ENCODE results near the gene NAPSA. TPM values are rescaled to one million over a fixed set of nuclear protein-coding genes. Genes with fewer than 3 reads are reported as not detected.
A peak's percentile ranks its signal among the peaks of the same experiment; 100 is the strongest.

NAPSA gene
- 100 to 1,000 TPM in 1 of 2 donors, 10 to 100 TPM in 1; 90.8 to 166 TPM for total RNA-seq

DNA sequence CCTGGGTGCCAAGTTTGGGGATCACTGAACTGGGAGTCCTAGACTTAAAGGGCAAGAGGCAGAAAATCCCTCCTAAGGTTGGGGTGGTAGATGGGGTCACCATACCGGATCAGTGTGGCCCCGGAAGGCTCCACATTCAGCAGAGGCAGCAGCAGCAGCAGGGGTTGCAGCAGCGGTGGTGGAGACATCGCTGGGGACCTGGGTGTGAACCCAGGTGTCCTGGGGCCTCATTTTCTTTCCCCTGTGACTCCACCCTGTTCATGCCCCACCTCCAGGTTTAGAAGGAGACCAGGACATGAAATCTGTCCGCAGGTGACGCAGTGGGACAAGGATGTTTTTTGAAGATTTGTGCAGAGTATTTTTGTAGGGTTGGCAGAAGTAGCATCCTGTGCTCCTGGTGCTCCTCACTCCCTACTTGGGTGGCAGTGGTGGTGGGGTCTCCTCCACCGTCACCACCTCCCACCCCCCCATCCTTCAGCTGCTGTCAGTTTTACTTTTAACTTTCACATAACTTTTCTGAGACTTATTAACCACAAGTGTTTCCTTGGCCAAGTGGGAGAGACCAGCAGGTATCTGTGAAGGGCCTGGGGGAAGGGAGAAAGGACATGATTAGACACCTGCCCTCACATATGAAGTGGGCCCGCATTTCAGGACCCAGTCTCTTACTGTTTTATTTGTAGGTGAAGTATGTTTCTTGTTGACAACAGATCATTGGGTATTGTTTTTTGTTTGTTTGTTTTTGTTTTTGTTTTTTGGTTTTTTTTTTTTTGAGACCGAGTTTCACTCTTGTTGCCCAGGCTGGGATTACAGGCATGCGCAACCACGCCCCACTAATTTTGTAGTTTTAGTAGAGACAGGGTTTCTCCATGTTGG is at the start of gene NAPSA:
Gene NAPSA, minus strand, starts transcription at position 206 of the 873 bp plus-strand sequence. Its CDS starts 18 bp downstream, at position 188.
- Mint-ChIP-seq H3K27ac (peak within 1 kb of the TSS; percentile 91 to 93), H3K36me3 (peaks cover 19 to 39% of the 10 kb centered on the region in 2 donors), H3K9me3 (peaks cover 1 to 7% of the 10 kb centered on the region in 2 donors)
- DNase-seq (ENCODE audit: low spot score in 2 of 2) (no peak), ATAC-seq (peak in 1 of 2 donors; percentile 16)

GRCh38 chr19:50413531-50413930 is 48.1 kb upstream of the NAPSA start:
- DNase-seq (ENCODE audit: low spot score in 2 of 2) (no peak), ATAC-seq (no peak)
- H3K27ac Mint-ChIP-seq = no peak overlapping the region
- H3K36me3 Mint-ChIP-seq = peaks cover 8 to 25% of the 10 kb centered on the region in 2 donors
- H3K9me3 Mint-ChIP-seq = no peaks in the 10 kb centered on the region

DNA sequence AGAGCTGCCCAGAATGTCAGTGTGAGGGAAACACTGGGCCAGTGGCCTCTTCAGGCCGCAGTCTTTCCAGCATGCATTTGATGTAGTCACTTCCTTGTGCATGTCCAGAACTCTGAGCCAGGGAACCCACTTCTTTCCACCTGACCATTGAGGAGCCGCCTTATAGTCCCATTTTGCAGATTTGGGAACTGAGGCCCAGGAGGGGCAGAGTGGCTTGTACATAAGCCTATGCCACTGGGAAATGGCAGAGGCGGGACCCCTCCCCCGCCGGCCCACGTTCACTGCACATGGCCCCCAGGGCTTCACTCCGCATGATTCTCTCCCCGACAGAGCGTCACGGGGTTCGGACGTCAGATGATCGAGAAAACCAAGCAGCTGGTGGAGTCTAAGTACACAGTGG is 47.7 kb upstream of the NAPSA start:
- no peak for ATAC-seq
- no peak for DNase-seq (ENCODE audit: low spot score in 2 of 2)
- peak overlapping the region in 1 of 2 donors; percentile 37 for H3K27ac Mint-ChIP-seq
- H3K9me3 Mint-ChIP-seq = no peaks in the 10 kb centered on the region
- H3K36me3 Mint-ChIP-seq = peaks cover 9 to 25% of the 10 kb centered on the region in 2 donors

- Mint-ChIP-seq H3K9me3 (no peaks in the 10 kb centered on the region), H3K27ac (peak overlapping the region in 1 of 2 donors; percentile 37), H3K36me3 (peaks cover 9 to 25% of the 10 kb centered on the region in 2 donors)
- no peak for DNase-seq (ENCODE audit: low spot score in 2 of 2)
- no peak for ATAC-seq
Observed at GRCh38 chr19:50412419-50412818, 47.0 kb upstream of the NAPSA start.

DNA sequence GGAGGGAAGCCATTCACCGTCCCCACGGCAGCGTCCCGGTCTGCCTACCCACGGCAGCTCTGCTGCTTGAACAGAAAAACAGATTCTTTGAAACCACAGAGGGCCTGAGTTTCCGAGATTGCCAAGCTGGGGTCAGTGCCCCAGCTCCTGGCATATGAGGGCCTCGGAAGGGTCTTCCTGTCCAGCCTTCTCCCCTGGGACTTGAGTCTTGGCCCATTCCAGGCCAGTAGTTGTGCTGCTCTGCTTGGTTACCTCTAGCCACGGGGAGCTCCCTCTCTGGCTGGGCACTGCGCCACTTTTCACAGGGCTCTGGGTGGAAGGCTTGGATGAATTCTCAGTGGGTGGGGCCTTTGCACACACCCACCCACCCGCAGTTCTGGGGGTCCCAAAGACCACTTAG is 44.7 kb upstream of the NAPSA start:
- H3K36me3 Mint-ChIP-seq = peaks cover 9 to 35% of the 10 kb centered on the region in 2 donors
- ATAC-seq (no peak), DNase-seq (ENCODE audit: low spot score in 2 of 2) (no peak)

DNA sequence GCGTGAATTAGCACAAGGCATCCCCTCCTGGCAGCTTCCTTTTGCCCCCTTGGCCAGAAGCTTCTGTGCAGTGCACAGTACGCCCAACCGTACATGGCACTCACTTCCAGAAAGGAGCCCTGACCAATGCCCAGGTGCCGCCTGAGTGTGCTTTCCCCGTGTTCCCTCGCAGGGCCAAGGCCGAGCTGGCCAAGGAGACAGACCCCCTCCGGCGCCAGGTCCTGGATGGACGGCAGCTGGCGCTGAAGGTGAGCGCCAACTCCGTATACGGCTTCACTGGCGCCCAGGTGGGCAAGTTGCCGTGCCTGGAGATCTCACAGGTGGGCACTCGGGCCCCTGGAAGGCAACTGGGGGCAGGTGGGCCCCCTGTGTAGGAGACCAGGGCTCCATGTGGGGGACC is 43.9 kb upstream of the NAPSA start:
- no peak for DNase-seq (ENCODE audit: low spot score in 2 of 2)

More for the DNA sequence above, 44.7 kb upstream of the NAPSA start:
- no peaks in the 10 kb centered on the region for H3K9me3 Mint-ChIP-seq
- no peak overlapping the region for H3K27ac Mint-ChIP-seq

GRCh38 chr19:50406829-50407228 is 41.4 kb upstream of the NAPSA start:
- Mint-ChIP-seq H3K36me3 (peaks cover 5 to 24% of the 10 kb centered on the region in 2 donors), H3K27ac (no peak overlapping the region), H3K9me3 (no peaks in the 10 kb centered on the region)
- ATAC-seq (no peak), DNase-seq (ENCODE audit: low spot score in 2 of 2) (no peak)

More for the DNA sequence above, 43.9 kb upstream of the NAPSA start:
- Mint-ChIP-seq H3K36me3 (peaks cover 5 to 31% of the 10 kb centered on the region in 2 donors), H3K27ac (no peak overlapping the region), H3K9me3 (no peaks in the 10 kb centered on the region)
- no peak for ATAC-seq

GRCh38 chr19:50406156-50406820 is 40.8 kb upstream of the NAPSA start:
- ATAC-seq (no peak), DNase-seq (ENCODE audit: low spot score in 2 of 2) (no peak)
- Mint-ChIP-seq H3K36me3 (peaks cover 5 to 19% of the 10 kb centered on the region in 2 donors), H3K27ac (no peak overlapping the region), H3K9me3 (no peaks in the 10 kb centered on the region)

- no peak overlapping the region for H3K27ac Mint-ChIP-seq
- peaks cover 3 to 16% of the 10 kb centered on the region in 2 donors for H3K36me3 Mint-ChIP-seq
- ATAC-seq (no peak), DNase-seq (ENCODE audit: low spot score in 2 of 2) (no peak)
- H3K9me3 Mint-ChIP-seq = no peaks in the 10 kb centered on the region
Observed at GRCh38 chr19:50402544-50403301, 37.3 kb upstream of the NAPSA start.

- DNase-seq (ENCODE audit: low spot score in 2 of 2) (no peak), ATAC-seq (no peak)
- Mint-ChIP-seq H3K27ac (peak overlapping the region in 1 of 2 donors; percentile 15), H3K36me3 (peaks cover 5 to 16% of the 10 kb centered on the region in 2 donors), H3K9me3 (no peaks in the 10 kb centered on the region)
Observed at GRCh38 chr19:50401605-50402450, 36.4 kb upstream of the NAPSA start.

DNA sequence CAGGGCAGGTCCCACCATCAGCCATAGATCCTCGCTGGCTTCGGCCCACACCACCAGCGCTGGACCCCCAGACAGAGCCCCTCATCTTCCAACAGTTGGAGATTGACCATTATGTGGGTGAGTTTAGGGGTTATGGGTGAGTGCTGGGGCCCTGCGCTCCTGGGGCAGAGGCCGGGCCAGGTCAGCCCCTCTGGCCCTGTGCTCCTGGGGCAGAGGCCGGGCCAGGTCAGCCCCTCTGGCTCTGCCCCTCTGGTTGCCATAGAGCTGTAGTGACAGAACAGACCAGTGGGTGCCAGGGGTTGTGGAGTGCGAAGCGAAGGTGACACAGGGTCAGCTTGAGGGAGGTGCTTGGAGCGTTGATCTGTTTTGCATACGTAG is 33.9 kb upstream of the NAPSA start:
- peaks cover 10 to 14% of the 10 kb centered on the region in 2 donors for H3K36me3 Mint-ChIP-seq
- ATAC-seq (peak in 1 of 2 donors; percentile 13), DNase-seq (ENCODE audit: low spot score in 2 of 2) (no peak)
- no peaks in the 10 kb centered on the region for H3K9me3 Mint-ChIP-seq
- no peak overlapping the region for H3K27ac Mint-ChIP-seq

- no peak for DNase-seq (ENCODE audit: low spot score in 2 of 2)
- no peaks in the 10 kb centered on the region for H3K9me3 Mint-ChIP-seq
- ATAC-seq = no peak
- peak overlapping the region in 1 of 2 donors; percentile 62 for H3K27ac Mint-ChIP-seq
- H3K36me3 Mint-ChIP-seq = peaks cover 10 to 11% of the 10 kb centered on the region in 2 donors
Observed at GRCh38 chr19:50398675-50399367, 33.4 kb upstream of the NAPSA start.

- H3K36me3 Mint-ChIP-seq = peaks cover 17 to 21% of the 10 kb centered on the region in 2 donors
- no peaks in the 10 kb centered on the region for H3K9me3 Mint-ChIP-seq
- no peak for ATAC-seq
- no peak overlapping the region for H3K27ac Mint-ChIP-seq
- no peak for DNase-seq (ENCODE audit: low spot score in 2 of 2)
Observed at GRCh38 chr19:50394017-50394416, 28.6 kb upstream of the NAPSA start.

- ATAC-seq (no peak), DNase-seq (ENCODE audit: low spot score in 2 of 2) (no peak)
- peaks cover 17 to 21% of the 10 kb centered on the region in 2 donors for H3K36me3 Mint-ChIP-seq
- no peak overlapping the region for H3K27ac Mint-ChIP-seq
- no peaks in the 10 kb centered on the region for H3K9me3 Mint-ChIP-seq
Observed at GRCh38 chr19:50393589-50393988, 28.1 kb upstream of the NAPSA start.

DNA sequence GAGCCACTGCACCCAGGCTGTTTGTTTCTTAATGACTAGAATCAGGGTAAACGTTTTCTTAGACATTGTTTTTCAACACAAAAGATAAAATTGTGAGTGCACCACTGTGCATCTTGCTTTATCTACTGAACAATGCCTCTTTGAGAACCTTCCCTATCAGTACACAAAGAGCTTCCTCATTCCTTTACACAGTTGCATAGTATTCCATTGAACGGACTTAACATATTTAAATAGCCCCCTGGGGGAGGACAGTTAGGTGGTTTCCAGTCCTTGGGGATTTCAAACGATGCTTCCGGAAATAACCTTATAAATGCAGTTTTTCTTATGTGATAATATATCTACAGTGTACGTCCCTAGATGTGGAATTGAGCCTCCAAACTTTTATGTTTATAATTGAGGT is 27.3 kb upstream of the NAPSA start:
- no peak for ATAC-seq
- Mint-ChIP-seq H3K36me3 (peaks cover 14 to 23% of the 10 kb centered on the region in 2 donors), H3K27ac (peak overlapping the region in 1 of 2 donors; percentile 74), H3K9me3 (no peaks in the 10 kb centered on the region)
- no peak for DNase-seq (ENCODE audit: low spot score in 2 of 2)

All from activated naive CD4-positive, alpha-beta T cell treated with anti-CD3 and anti-CD28 coated beads, Interleukin-2, amount 50 U/mL, for 72 hours (primary cell).